Stimulated activated CD8-positive, alpha-beta memory T cell treated with anti-CD3 and anti-CD28 coated beads, Interleukin-4, amount 100 ng/mL, for 48 hours (primary cell): ENCODE results near the gene TK1.
"Not testable (repeated sequence)": the region's sequence is repeated elsewhere in the genome, so short reads cannot be mapped to it uniquely, and the experiment has no call there.

Experiments
- DNase-seq: peaks from one replicate; pipeline ENCODE4 v3.0.0-alpha.2; 2020

The TK1 gene, protein sequence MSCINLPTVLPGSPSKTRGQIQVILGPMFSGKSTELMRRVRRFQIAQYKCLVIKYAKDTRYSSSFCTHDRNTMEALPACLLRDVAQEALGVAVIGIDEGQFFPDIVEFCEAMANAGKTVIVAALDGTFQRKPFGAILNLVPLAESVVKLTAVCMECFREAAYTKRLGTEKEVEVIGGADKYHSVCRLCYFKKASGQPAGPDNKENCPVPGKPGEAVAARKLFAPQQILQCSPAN

GRCh38 chr17:78186692-78187595 lies at the start of gene TK1, which contains the start of gene AFMID:
Gene TK1 (minus strand): TSS chr17:78187052. CDS start chr17:78186994, 58 bp downstream.
Gene AFMID (plus strand): TSS chr17:78187362. CDS start chr17:78187371, 9 bp downstream.
- DNase-seq: peak; percentile 98

DNA sequence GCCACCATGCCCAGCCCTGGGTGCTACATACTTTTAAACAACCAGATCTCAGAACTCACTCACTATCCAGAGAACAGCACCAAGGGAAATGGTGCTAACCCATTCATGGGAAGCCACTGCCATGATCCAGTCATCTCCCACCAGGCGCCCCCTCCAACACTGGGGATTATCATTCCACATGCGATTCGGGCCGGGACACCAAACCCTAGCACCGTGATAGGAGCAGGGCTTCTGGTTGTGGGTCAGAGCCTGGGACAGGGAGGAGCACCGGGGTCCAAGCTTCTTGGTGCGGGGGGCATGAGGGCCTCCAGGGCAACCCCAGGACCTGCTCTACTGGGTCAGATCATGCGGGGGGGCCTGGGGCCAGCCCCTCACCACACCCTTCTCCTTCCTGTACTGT lies 49.0 kb upstream of the TK1 start:
- no peak for DNase-seq

DNA sequence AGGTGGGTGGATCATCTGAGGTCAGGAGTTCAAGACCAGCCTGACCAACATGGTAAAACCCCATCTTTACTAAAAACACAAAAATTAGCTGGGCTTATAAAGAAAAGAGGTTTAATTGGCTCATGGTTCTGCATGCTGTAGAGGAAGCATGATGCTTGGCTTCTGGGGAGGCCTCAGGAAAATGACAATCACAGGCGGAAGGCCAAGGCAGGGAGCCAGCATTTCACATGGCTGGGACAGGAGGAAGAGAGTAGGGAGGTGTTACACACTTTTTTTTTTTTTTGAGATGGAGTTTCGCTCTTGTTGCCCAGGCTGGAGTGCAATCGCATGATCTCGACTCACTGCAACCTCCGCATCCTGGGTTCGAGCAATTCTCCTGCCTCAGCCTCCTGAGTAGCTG lies 48.2 kb upstream of the TK1 start:
- DNase-seq: not testable (repeated sequence)

GRCh38 chr17:78234261-78234865 lies 47.5 kb upstream of the TK1 start:
- DNase-seq: no peak

GRCh38 chr17:78233678-78234077 lies 46.8 kb upstream of the TK1 start:
- no peak for DNase-seq

GRCh38 chr17:78232859-78233173 lies 46.0 kb upstream of the TK1 start:
- DNase-seq: no peak

GRCh38 chr17:78231991-78232858 lies 45.4 kb upstream of the TK1 start:
- DNase-seq: no peak

GRCh38 chr17:78230996-78231935 lies 44.4 kb upstream of the TK1 start, which contains the start of gene TMEM235:
Gene TMEM235 (plus strand): TSS chr17:78231631. CDS start chr17:78232024, 393 bp downstream.
- no peak for DNase-seq

DNA sequence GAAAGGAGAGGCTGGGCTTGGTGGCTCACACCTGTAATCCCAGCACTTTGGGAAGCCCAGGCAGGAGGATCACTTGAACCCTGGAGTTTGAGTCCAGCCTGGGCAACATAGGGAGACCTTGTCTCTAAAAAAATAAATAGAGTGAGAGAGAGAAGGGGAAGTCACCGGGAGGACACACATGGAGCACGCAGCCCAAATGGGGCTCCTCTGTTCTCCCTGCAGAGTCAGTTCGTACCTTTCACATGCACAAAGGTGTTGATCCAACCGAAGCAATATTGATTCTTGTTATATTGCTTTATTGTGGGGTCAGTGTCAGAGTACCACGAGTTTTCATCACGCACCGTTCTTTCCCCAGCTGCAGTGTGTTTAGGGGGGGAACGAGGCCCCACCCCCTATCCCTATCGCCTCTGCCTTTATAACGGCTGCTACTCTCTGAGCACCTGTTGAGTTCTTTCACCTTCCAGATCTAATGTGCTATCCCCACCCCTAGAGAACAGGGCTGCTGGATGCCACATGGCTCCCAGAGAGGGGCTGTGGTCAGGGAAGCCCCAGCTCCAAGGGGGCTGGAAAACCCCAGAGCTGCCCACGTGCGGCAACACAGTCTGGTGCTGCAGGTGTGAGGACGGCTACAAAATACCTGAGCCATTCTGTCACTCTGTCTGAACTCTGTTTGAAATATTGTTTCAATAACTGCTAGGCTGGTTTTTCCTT lies 43.6 kb upstream of the TK1 start:
- DNase-seq: no peak

GRCh38 chr17:78228176-78228575 lies 41.3 kb upstream of the TK1 start:
- DNase-seq: no peak

DNA sequence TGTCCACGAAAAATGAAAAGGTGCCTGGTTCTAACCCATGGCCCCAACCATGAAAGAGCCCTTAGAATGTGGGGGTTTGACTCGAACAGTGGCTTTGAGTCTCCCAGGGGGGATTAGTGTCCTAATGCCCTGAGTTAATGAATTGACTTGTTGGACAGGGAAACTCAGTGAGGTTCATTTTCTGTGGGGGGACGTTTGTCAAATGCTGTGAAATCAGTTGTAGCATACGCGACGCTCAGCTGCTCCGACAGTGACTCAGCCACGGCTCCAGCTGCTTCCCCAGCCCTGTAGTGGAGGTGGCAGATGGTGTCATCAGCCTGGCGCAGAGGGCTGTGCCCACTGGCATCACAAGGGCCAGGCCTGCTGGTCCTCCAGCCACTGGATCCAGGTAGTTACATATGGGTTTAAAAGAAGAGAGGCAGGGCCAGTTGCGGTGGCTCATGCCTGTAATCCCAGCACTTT lies 40.6 kb upstream of the TK1 start:
- DNase-seq: no peak

DNA sequence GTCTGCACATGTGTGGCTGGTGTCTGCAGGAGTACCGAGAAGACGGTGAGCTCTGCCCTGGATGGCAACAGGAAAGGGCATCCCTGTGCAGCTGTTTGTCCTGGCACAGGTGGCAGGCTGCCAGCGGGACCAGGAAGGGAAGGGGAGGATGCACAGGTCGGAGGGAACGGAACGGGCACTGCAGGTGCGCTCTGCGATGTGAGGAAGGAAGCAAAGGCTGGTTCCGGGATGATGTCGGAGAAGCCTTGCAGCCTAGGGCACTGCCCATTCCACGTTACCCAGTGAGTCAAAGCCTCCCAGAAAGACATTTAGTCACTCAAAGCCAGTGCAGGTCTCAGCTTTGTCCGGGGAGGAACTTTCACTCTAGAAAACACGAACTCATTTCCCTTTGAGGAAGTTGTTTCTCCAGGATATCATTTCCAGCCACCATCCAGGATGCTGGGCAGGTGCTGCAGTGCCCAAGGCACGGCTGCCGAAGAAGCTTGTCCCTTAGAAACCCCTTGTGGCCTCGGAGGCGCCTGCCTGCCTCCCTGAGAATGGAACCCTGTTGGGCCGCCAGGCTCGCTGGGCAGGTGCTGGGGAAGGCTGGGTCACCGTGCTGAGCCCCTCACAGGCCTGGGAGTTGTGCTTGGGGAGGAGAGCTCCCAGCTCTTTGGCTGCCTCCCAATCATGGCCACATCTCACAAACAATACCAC lies 40.1 kb upstream of the TK1 start:
- no peak for DNase-seq

GRCh38 chr17:78226055-78226758 lies 39.4 kb upstream of the TK1 start:
- DNase-seq: no peak

- no peak for DNase-seq
Measured at GRCh38 chr17:78225088-78225865, 38.4 kb upstream of the TK1 start.

- no peak for DNase-seq
Measured at GRCh38 chr17:78224231-78225087, 37.6 kb upstream of the TK1 start.

- DNase-seq: no peak
Measured at GRCh38 chr17:78223765-78224164, 36.9 kb upstream of the TK1 start.

DNA sequence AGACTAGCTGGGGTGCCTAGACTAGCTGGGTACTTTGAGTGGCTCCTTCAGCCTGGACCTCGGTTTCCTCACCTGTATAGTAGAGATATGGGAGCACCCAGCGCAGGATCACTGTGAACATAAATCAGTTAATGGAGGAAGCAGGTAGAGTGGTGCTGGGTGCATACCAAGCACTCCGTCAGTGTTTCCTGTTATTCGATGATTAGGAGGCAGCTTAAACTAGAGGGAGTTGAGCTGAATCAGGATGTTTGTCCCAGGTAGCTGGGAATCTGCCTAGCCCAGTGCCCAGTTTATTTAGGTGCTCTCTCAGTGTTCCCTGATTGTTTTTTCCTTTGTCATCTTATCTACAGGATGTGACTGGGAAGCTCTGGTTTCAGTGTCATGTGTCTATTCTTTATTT lies 36.2 kb upstream of the TK1 start:
- no peak for DNase-seq
